Gastroesophageal sphincter (tissue), 3 donors: ENCODE data around the gene FAM83G.
"Not testable (repeated sequence)": the region's sequence is repeated elsewhere in the genome, so short reads cannot be mapped to it uniquely, and the experiment has no call there.

Experiments used
- POLR2A ChIP-seq, 2 donors: fragments of 450-650 bp; IDR thresholded peaks; one replicate each; pipeline ENCODE4 v1.6.1; 2017; ENCODE audit warnings: antibody characterized with exemption in 2 of 2, mild to moderate bottlenecking in 2 of 2, moderate library complexity in 1 of 2
- TF ChIP-seq, protein P1 (sequence below), 4 experiments: fragments of 200-600 bp in 2 of 4; fragments of 450-650 bp in 2 of 4; sonication (generic) in 1 of 4; IDR thresholded peaks; one replicate each; pipeline ENCODE4 v1.5.1; 2017 to 2019; ENCODE audit warnings: antibody characterized with exemption in 4 of 4, mild to moderate bottlenecking in 2 of 4, moderate library complexity in 2 of 4

DNA sequence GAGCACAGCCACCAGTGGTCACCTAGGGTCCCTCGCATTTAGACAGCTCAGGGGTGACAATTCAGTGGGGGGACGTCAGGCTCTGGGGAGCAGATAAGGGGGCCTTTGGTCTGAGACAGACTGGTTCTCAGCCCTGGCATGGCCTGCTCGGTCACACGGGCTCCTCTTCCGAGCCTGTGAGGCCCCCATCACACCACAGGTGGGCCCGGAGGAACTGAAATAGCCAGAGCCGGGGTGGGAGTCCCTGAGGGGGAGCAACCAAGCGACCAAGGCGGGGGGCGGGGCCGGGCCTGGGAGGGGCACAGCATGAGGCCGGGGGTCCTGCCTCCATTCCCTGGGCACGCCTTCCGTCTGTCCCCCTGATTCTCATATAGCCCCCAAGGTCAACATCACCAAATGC lies 37.8 kb upstream of the FAM83G start:
- TF ChIP-seq, protein P1, sequence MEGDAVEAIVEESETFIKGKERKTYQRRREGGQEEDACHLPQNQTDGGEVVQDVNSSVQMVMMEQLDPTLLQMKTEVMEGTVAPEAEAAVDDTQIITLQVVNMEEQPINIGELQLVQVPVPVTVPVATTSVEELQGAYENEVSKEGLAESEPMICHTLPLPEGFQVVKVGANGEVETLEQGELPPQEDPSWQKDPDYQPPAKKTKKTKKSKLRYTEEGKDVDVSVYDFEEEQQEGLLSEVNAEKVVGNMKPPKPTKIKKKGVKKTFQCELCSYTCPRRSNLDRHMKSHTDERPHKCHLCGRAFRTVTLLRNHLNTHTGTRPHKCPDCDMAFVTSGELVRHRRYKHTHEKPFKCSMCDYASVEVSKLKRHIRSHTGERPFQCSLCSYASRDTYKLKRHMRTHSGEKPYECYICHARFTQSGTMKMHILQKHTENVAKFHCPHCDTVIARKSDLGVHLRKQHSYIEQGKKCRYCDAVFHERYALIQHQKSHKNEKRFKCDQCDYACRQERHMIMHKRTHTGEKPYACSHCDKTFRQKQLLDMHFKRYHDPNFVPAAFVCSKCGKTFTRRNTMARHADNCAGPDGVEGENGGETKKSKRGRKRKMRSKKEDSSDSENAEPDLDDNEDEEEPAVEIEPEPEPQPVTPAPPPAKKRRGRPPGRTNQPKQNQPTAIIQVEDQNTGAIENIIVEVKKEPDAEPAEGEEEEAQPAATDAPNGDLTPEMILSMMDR (IDR thresholded peaks at IDR 0.05), result not testable (repeated sequence)
- TF ChIP-seq POLR2A (IDR thresholded peaks at IDR 0.05), result not testable (repeated sequence)
